B cell (primary cell): Measurements from ENCODE around the gene ITGA3. TPM values are rescaled to one million over a fixed set of nuclear protein-coding genes. Genes with fewer than 3 reads are reported as not detected.
A peak's percentile ranks its signal among the peaks of the same experiment; 100 is the strongest.

Experiments used
- ATAC-seq: fragments of 200-7000 bp; cut with Tn5 transposase; one replicate; pipeline ENCODE4 v1.10.0; 2021; ENCODE audit warnings: low read depth, mild to moderate bottlenecking, moderate number of reproducible peaks, moderate library complexity
- CTCF ChIA-PET: fragments of 350-600 bp; sonication (Branson Sonifier 250); formaldehyde crosslinking; loops from one replicate; lab custom pipeline; 2021; ENCODE audit warnings: antibody characterized with exemption, inconsistent platforms; lab: Charles Lee
- POLR2A ChIA-PET: fragments of 350-600 bp; sonication (Branson Sonifier 250); formaldehyde crosslinking; loops from one replicate; lab custom pipeline; 2021; ENCODE audit warnings: antibody characterized with exemption; lab: Charles Lee
- DNase-seq: peaks from one replicate; pipeline ENCODE4 v3.0.0; 2013
- H2AFZ ChIP-seq: 2 replicates; pipeline ENCODE4 v1.6.1; 2012; ENCODE audit warnings: mild to moderate bottlenecking, low read depth, low read length; ENCODE audit not compliant: insufficient read depth, poor library complexity, severe bottlenecking
- H3K27ac ChIP-seq, 2 donors: 1 replicate in 1 of 2; 2 replicates in 1 of 2; pipeline ENCODE4 v1.5.1; 2012 to 2013; ENCODE audit warnings: low read length in 2 of 2, mild to moderate bottlenecking in 2 of 2, moderate library complexity in 1 of 2
- H3K27me3 ChIP-seq, 4 experiments: fragments of 200-600 bp in 1 of 4; sonication (generic) in 1 of 4; replicated peaks in 1 of 4; 1 replicate in 2 of 4; 2 replicates in 2 of 4; pipeline versions ENCODE4 v1.6.1 to v1.7.0; 2013 to 2016; ENCODE audit warnings: low read length in 3 of 4, mild to moderate bottlenecking in 2 of 4, mixed read lengths in 1 of 4, moderate library complexity in 1 of 4; ENCODE audit not compliant: insufficient read depth in 4 of 4, control insufficient read depth in 3 of 4; ENCODE audit errors: control extremely low read depth in 1 of 4
- H3K36me3 ChIP-seq, 2 experiments: replicated peaks in 1 of 2; 1 replicate in 1 of 2; 2 replicates in 1 of 2; pipeline versions ENCODE4 v1.6.1 to v1.7.1; 2013; ENCODE audit warnings: low read length in 1 of 2; ENCODE audit not compliant: insufficient read depth in 2 of 2, control insufficient read depth in 1 of 2; ENCODE audit errors: control extremely low read depth in 1 of 2, extremely low read depth in 1 of 2
- H3K4me1 ChIP-seq, 2 donors: fragments of 200-600 bp in 1 of 2; sonication (generic) in 1 of 2; 1 replicate in 1 of 2; 2 replicates in 1 of 2; pipeline versions ENCODE4 v1.5.1 to v1.6.1; 2013 to 2017; ENCODE audit warnings: low read length in 2 of 2; ENCODE audit not compliant: control insufficient read depth in 2 of 2, insufficient read depth in 2 of 2
- H3K4me2 ChIP-seq: replicated peaks from 2 replicates; pipeline ENCODE3; 2012; ENCODE audit warnings: mild to moderate bottlenecking, low read depth, low read length; ENCODE audit not compliant: poor library complexity, severe bottlenecking
- H3K4me3 ChIP-seq, 5 experiments: fragments of 200-600 bp in 1 of 5; sonication (generic) in 1 of 5; 1 replicate in 3 of 5; 2 replicates in 2 of 5; pipeline versions ENCODE4 v1.5.1 to v1.7.0; 2011 to 2016; ENCODE audit warnings: low read length in 4 of 5, mild to moderate bottlenecking in 4 of 5, low read depth in 2 of 5, control low read depth in 1 of 5, moderate library complexity in 1 of 5; ENCODE audit not compliant: insufficient read depth in 1 of 5; ENCODE audit errors: control extremely low read depth in 1 of 5, extremely low read depth in 1 of 5
- H3K79me2 ChIP-seq: fragments of 200-600 bp; sonication (generic); one replicate; pipeline ENCODE4 v1.6.0; 2016; ENCODE audit warnings: low read length; ENCODE audit not compliant: control insufficient read depth, insufficient read depth
- H3K9ac ChIP-seq: fragments of 200-600 bp; sonication (generic); 2 replicates; pipeline ENCODE4 v1.6.1; 2017; ENCODE audit warnings: mild to moderate bottlenecking, low read length, moderate library complexity
- H3K9me3 ChIP-seq, 3 donors: one replicate each; pipeline versions ENCODE4 v1.6.1 to v1.7.1; 2013; ENCODE audit warnings: low read length in 2 of 3; ENCODE audit not compliant: control insufficient read depth in 2 of 3, insufficient read depth in 1 of 3; ENCODE audit errors: control extremely low read depth in 1 of 3
- H4K20me1 ChIP-seq: 2 replicates; pipeline ENCODE4 v1.6.0; 2012; ENCODE audit warnings: mild to moderate bottlenecking, low read length; ENCODE audit not compliant: insufficient read depth, control insufficient read depth, poor library complexity, severe bottlenecking
- H3K27ac Mint-ChIP-seq: one replicate; pipeline ENCODE4 v1.8.0; 2021; ENCODE audit warnings: mixed read lengths
- H3K27me3 Mint-ChIP-seq: one replicate; pipeline ENCODE4 v1.8.0; 2021; ENCODE audit warnings: mixed read lengths
- H3K4me1 Mint-ChIP-seq: one replicate; pipeline ENCODE4 v1.8.0; 2021; ENCODE audit warnings: mixed read lengths
- H3K4me3 Mint-ChIP-seq: one replicate; pipeline ENCODE4 v1.8.0; 2021; ENCODE audit warnings: mixed read lengths
- H3K9me3 Mint-ChIP-seq: one replicate; pipeline ENCODE4 v1.8.0; 2022; ENCODE audit warnings: mixed read lengths; ENCODE audit not compliant: insufficient read depth
- EZH2 ChIP-seq: IDR thresholded peaks from 2 replicates; pipeline ENCODE4 v1.6.1; 2012; ENCODE audit warnings: borderline replicate concordance, low read depth, mild to moderate bottlenecking, moderate library complexity, low read length; ENCODE audit not compliant: insufficient read depth, poor library complexity, severe bottlenecking
- WGBS: methylation state at CpG from one replicate; pipeline ENCODE4 v1.1.5; 2013; ENCODE audit warnings: missing lambda C conversion rate; ENCODE audit not compliant: insufficient coverage; 5-methylcytosine and 5-hydroxymethylcytosine counted together
- intact Hi-C: fragments of 100-400 bp; cut with micrococcal nuclease; formaldehyde crosslinking; loops from one replicate; pipeline ENCODE4 v1.10.0; 2022
- polyA plus RNA-seq: library from polyadenylated mRNA; depleted of rRNA; stranded (reverse); fragments of >200 nt; gene quantifications from 2 replicates; pipeline ENCODE4 v1.2.3, GENCODE V29; 2012
- total RNA-seq, 2 donors: library from RNA; stranded (reverse); fragments of 120-200 nt in 1 of 2; gene quantifications; 1 replicate in 1 of 2; 2 replicates in 1 of 2; pipeline versions ENCODE4 v1.2.3 to v1.2.4, GENCODE V29; 2013 to 2022
- TF ChIP-seq, protein P1 (sequence below): fragments of 200-600 bp; IDR thresholded peaks from one replicate; pipeline ENCODE4 v1.8.0; 2022; ENCODE audit warnings: antibody characterized with exemption, mild to moderate bottlenecking

Gene ITGA3
- total and polyA plus RNA-seq, 2 donors (not counting 1 experiment from before 2014, with no cell fraction given): 11.9 to 13.3 TPM

DNA sequence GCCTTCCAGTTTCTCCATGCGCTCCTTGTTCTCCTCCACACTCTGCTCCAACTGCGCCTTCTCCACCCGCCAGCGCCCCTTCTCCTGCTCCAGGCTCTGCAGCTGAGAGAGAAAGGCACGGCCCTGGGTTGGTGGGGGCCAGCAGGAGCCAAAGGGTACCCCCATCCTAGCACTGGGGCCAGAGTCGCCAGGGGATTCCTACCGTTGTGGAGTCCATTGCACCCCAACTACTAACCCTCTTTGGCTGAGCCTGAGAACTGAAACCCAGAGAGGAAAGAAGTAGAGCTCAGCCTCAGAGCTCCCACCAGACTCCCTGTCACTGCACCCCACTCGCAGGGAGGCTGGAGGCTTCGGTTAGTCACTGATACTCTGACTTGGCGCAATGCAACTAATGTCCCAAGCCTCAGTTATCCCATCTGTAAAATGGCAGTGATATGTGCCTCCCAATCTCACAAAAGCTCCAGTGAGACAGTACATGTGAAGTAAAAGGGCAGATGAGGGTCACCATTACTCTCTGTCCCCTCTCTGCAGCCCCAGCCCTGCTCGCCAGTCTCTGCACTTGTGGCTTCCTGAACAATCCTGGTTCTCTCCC lies 80.3 kb downstream of the ITGA3 start:
- no peak for DNase-seq
- Mint-ChIP-seq H3K4me3 (no peak overlapping the region), H3K27me3 (no peaks in the 10 kb centered on the region), H3K27ac (no peak overlapping the region), H3K4me1 (peaks cover 30% of the 10 kb centered on the region), H3K9me3 (no peaks in the 10 kb centered on the region)
- ChIA-PET CTCF (interaction anchor here (0.7 to 2.5 kb wide), 8 partner anchors 9 to 43 kb away, joined by 3 to 9 read pairs (median 4); no protein-coding TSS in a partner anchor), POLR2A (interaction anchor here (0.8 kb wide), 1 partner anchor 11 kb away, joined by 5 read pairs; no protein-coding TSS in a partner anchor)
- Histone ChIP-seq H3K27me3 (no peaks in the 10 kb centered on the region), H3K36me3 (peaks cover 8 to 79% of the 10 kb centered on the region in 2 experiments), H3K9me3 (no peaks in the 10 kb centered on the region), H3K27ac (no peak overlapping the region), H2AFZ (no peak overlapping the region), H3K79me2 (peaks cover 23% of the 10 kb centered on the region), H3K4me3 (no peak overlapping the region), H3K4me2 (no peak overlapping the region), H3K9ac (no peak overlapping the region), H4K20me1 (peaks cover 85% of the 10 kb centered on the region), H3K4me1 (peaks cover 13 to 24% of the 10 kb centered on the region in 2 donors)
- 95% methylated on average over 10 of the region's 11 CpGs for WGBS
- TF ChIP-seq, protein P1, sequence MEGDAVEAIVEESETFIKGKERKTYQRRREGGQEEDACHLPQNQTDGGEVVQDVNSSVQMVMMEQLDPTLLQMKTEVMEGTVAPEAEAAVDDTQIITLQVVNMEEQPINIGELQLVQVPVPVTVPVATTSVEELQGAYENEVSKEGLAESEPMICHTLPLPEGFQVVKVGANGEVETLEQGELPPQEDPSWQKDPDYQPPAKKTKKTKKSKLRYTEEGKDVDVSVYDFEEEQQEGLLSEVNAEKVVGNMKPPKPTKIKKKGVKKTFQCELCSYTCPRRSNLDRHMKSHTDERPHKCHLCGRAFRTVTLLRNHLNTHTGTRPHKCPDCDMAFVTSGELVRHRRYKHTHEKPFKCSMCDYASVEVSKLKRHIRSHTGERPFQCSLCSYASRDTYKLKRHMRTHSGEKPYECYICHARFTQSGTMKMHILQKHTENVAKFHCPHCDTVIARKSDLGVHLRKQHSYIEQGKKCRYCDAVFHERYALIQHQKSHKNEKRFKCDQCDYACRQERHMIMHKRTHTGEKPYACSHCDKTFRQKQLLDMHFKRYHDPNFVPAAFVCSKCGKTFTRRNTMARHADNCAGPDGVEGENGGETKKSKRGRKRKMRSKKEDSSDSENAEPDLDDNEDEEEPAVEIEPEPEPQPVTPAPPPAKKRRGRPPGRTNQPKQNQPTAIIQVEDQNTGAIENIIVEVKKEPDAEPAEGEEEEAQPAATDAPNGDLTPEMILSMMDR: no peak
- no peak for TF ChIP-seq EZH2
- no peak for ATAC-seq
- intact Hi-C loops: no loop called here

DNA sequence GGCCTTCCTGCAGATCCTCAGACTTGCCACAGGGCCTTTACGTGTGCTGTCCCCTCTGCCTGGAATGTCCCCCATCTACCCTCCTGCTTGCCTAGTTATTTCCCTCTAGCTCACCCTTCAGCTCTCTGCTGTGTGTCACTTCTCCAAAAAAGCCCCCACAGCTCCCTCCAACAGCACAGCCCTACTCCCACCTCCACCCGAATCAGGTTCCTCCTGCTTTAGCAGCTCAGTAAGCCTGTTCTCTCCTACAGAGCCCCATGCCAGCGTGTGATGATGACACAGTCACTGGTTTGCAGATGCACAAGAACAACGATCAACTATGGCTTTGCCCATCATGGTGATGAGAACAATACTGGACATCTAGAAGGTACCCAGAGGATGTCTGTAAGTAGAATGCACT lies 81.1 kb downstream of the ITGA3 start:
- H3K4me1 ChIP-seq: peaks cover 21 to 29% of the 10 kb centered on the region in 2 donors
- Mint-ChIP-seq H3K27me3 (no peaks in the 10 kb centered on the region), H3K27ac (peak overlapping the region; percentile 32), H3K9me3 (no peaks in the 10 kb centered on the region), H3K4me3 (no peak overlapping the region), H3K4me1 (peaks cover 34% of the 10 kb centered on the region)
- H3K36me3 ChIP-seq: peaks cover 8 to 86% of the 10 kb centered on the region in 2 experiments
- H3K9ac ChIP-seq: no peak overlapping the region
- H3K4me2 ChIP-seq: no peak overlapping the region
- ChIA-PET POLR2A (no interaction called here), CTCF (interaction anchor here (0.7 to 2.5 kb wide), 6 partner anchors 10 to 40 kb away, joined by 3 to 9 read pairs (median 6); no protein-coding TSS in a partner anchor)
- H3K9me3 ChIP-seq: no peaks in the 10 kb centered on the region
- peaks cover 26% of the 10 kb centered on the region for H3K79me2 ChIP-seq
- no peak overlapping the region for H3K4me3 ChIP-seq
- 85% methylated on average over 3 of the region's 4 CpGs for WGBS
- no peaks in the 10 kb centered on the region for H3K27me3 ChIP-seq
- no peak for DNase-seq
- TF ChIP-seq, protein P1: no peak
- no peak for TF ChIP-seq EZH2
- no peak for ATAC-seq
- intact Hi-C loops: no loop called here
- H4K20me1 ChIP-seq: peaks cover 89% of the 10 kb centered on the region
- H3K27ac ChIP-seq: no peak overlapping the region
- no peak overlapping the region for H2AFZ ChIP-seq
